Lower leg skin (tissue), 4 donors: ENCODE data around the gene KLHDC4. TPM values are rescaled to one million over a fixed set of nuclear protein-coding genes. Genes with fewer than 3 reads are reported as not detected.
A peak's percentile ranks its signal among the peaks of the same experiment; 100 is the strongest.

ENCODE experiments used
- DNase-seq, 2 donors: peaks; one replicate each; pipeline ENCODE4 v3.0.0-alpha.2; 2019; ENCODE audit warnings: low spot score in 2 of 2
- H3K4me3 ChIP-seq: fragments of 200-600 bp; sonication (generic); 2 replicates; pipeline ENCODE4 v1.5.1; 2017; ENCODE audit warnings: mild to moderate bottlenecking, low read depth; ENCODE audit not compliant: poor library complexity, severe bottlenecking
- CTCF ChIP-seq, 3 donors: fragments of 450-650 bp; IDR thresholded peaks; one replicate each; pipeline ENCODE4 v1.5.1; 2016; ENCODE audit warnings: antibody characterized with exemption in 3 of 3, mild to moderate bottlenecking in 3 of 3, moderate library complexity in 2 of 3
- POLR2A ChIP-seq, 2 donors: fragments of 450-650 bp; IDR thresholded peaks; one replicate each; pipeline ENCODE4 v1.6.1; 2016 to 2017; ENCODE audit warnings: antibody characterized with exemption in 2 of 2, mild to moderate bottlenecking in 1 of 2, moderate library complexity in 1 of 2
- WGBS, 2 donors: methylation state at CpG; one replicate each; pipeline ENCODE4 v1.1.5; 2018; 5-methylcytosine and 5-hydroxymethylcytosine counted together
- intact Hi-C: fragments of 100-400 bp; cut with DNase I; formaldehyde crosslinking; loops from one replicate; pipeline ENCODE4 v1.15.0; 2023; ENCODE audit warnings: low total_unique reads
- total RNA-seq, 4 donors: library from RNA; depleted of rRNA; stranded (reverse); fragments of >200 nt; gene quantifications; one replicate each; pipeline ENCODE4 v1.1.0, GENCODE V29; 2016

KLHDC4 gene
- total RNA-seq, 4 donors from 2014 or later, result 25.8 to 70.0 (median 38.1) TPM

- 0% methylated on average over 29 to 32 of the region's 32 CpGs for WGBS, 2 donors
- H3K4me3 ChIP-seq, result peak overlapping the region; percentile 79
- DNase-seq, result no peak
- intact Hi-C loops, result no loop called here
- TF ChIP-seq CTCF (IDR thresholded peaks at IDR 0.05) (no peak), POLR2A (IDR thresholded peaks at IDR 0.05) (no peak)
Observed at GRCh38 chr16:87765473-87765775, 362 bp downstream of the KLHDC4 start.

- H3K4me3 ChIP-seq, result peak overlapping the region; percentile 79
- TF ChIP-seq POLR2A (IDR thresholded peaks at IDR 0.05), result no peak
- no peak for TF ChIP-seq CTCF (IDR thresholded peaks at IDR 0.05)
- whole genome bisulfite sequencing, 2 donors, result 26 to 37% methylated on average over 13 to 14 of the region's 14 CpGs
- DNase-seq, result no peak
- intact Hi-C loops, result no loop called here
Observed at GRCh38 chr16:87764600-87765472, 950 bp downstream of the KLHDC4 start.

GRCh38 chr16:87762620-87763019, 3.2 kb downstream of the KLHDC4 start:
- TF ChIP-seq CTCF (IDR thresholded peaks at IDR 0.05) (no peak), POLR2A (IDR thresholded peaks at IDR 0.05) (no peak)
- no peak overlapping the region for H3K4me3 ChIP-seq
- WGBS, 2 donors, result 81 to 87% methylated on average over 9 of the region's 9 CpGs
- no peak for DNase-seq
- intact Hi-C loops, result no loop called here

GRCh38 chr16:87762071-87762571, 3.7 kb downstream of the KLHDC4 start:
- intact Hi-C loops, result no loop called here
- 91 to 93% methylated on average over 14 of the region's 14 CpGs for WGBS, 2 donors
- no peak overlapping the region for H3K4me3 ChIP-seq
- DNase-seq, result no peak
- TF ChIP-seq CTCF (IDR thresholded peaks at IDR 0.05) (no peak), POLR2A (IDR thresholded peaks at IDR 0.05) (no peak)

GRCh38 chr16:87761060-87761459, 4.7 kb downstream of the KLHDC4 start:
- no peak overlapping the region for H3K4me3 ChIP-seq
- TF ChIP-seq POLR2A (IDR thresholded peaks at IDR 0.05) (no peak), CTCF (IDR thresholded peaks at IDR 0.05) (no peak)
- intact Hi-C loops, result no loop called here
- 90 to 91% methylated on average over 8 of the region's 8 CpGs for WGBS, 2 donors
- no peak for DNase-seq
